Astrocyte (in vitro differentiated cells and primary cell): ENCODE results near the gene CSMD2.

Experiments
- EZH2 ChIP-seq: IDR thresholded peaks from 2 replicates; pipeline ENCODE4 v1.6.1; 2012; ENCODE audit warnings: mild to moderate bottlenecking, low read length, inconsistent platforms; ENCODE audit not compliant: insufficient read depth
- TF ChIP-seq, protein P1 (sequence below): IDR thresholded peaks from 2 replicates; pipeline ENCODE4 v1.5.1; 2011; ENCODE audit warnings: low read depth, mild to moderate bottlenecking, inconsistent platforms, low read length, moderate library complexity; ENCODE audit not compliant: insufficient read depth

DNA sequence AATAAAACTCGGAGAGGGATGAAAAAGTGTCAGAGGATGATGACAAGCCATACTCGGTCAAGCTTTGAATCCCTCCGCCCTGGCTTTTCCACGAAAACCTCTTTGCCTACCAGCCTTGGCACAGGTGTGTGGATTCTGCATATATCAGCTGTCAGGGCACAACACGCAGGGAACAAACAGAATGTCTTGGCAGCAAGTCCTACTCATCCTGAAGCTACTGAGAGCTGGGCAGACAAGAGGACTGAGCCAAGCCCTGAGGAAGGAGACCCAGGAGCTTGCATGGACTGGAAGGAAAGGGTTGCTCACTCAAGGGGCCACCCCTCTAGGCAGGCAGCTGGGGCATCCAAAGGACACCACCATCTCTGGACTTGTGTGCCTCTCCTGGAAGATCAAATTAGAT, 168.7 kb downstream of the CSMD2 start:
- TF ChIP-seq, protein P1, sequence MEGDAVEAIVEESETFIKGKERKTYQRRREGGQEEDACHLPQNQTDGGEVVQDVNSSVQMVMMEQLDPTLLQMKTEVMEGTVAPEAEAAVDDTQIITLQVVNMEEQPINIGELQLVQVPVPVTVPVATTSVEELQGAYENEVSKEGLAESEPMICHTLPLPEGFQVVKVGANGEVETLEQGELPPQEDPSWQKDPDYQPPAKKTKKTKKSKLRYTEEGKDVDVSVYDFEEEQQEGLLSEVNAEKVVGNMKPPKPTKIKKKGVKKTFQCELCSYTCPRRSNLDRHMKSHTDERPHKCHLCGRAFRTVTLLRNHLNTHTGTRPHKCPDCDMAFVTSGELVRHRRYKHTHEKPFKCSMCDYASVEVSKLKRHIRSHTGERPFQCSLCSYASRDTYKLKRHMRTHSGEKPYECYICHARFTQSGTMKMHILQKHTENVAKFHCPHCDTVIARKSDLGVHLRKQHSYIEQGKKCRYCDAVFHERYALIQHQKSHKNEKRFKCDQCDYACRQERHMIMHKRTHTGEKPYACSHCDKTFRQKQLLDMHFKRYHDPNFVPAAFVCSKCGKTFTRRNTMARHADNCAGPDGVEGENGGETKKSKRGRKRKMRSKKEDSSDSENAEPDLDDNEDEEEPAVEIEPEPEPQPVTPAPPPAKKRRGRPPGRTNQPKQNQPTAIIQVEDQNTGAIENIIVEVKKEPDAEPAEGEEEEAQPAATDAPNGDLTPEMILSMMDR = no peak
- TF ChIP-seq EZH2 = no peak
